Gastroesophageal sphincter (tissue), 4 donors: ENCODE measurements around the gene MFN1. TPM values are rescaled to one million over a fixed set of nuclear protein-coding genes. Genes with fewer than 3 reads are reported as not detected.
A peak's percentile ranks its signal among the peaks of the same experiment; 100 is the strongest.

Experiments
- ATAC-seq: fragments of 150-250 bp; one replicate; pipeline ENCODE4 v1.9.1; 2016; ENCODE audit warnings: mild to moderate bottlenecking, moderate library complexity
- H3K27ac ChIP-seq, 4 donors: fragments of 200-600 bp; sonication (generic) in 3 of 4; 1 replicate in 3 of 4; 2 replicates in 1 of 4; pipeline ENCODE4 v1.5.1; 2016 to 2019
- H3K27me3 ChIP-seq: fragments of 200-600 bp; sonication (generic); one replicate; pipeline ENCODE4 v1.5.1; 2019
- H3K36me3 ChIP-seq, 2 donors: fragments of 200-600 bp; sonication (generic); one replicate each; pipeline ENCODE4 v1.5.1; 2019; ENCODE audit warnings: control low read depth in 1 of 2
- H3K4me1 ChIP-seq, 3 donors: fragments of 200-600 bp; sonication (generic); 1 replicate in 2 of 3; 2 replicates in 1 of 3; pipeline ENCODE4 v1.5.1; 2016 to 2019; ENCODE audit warnings: control low read depth in 2 of 3
- H3K4me3 ChIP-seq, 2 donors: fragments of 200-600 bp; sonication (generic); one replicate each; pipeline ENCODE4 v1.5.1; 2019; ENCODE audit warnings: mild to moderate bottlenecking in 1 of 2, moderate library complexity in 1 of 2
- H3K9me3 ChIP-seq, 3 donors: fragments of 200-600 bp; sonication (generic); one replicate each; pipeline ENCODE4 v1.5.1; 2017 to 2019; ENCODE audit warnings: control low read depth in 2 of 3
- EP300 ChIP-seq: sonication (generic); formaldehyde crosslinking; IDR thresholded peaks from one replicate; pipeline ENCODE4 v1.6.1; 2017; ENCODE audit warnings: antibody characterized with exemption, mild to moderate bottlenecking
- POLR2A ChIP-seq, 2 donors: fragments of 450-650 bp; IDR thresholded peaks; one replicate each; pipeline ENCODE4 v1.6.1; 2017; ENCODE audit warnings: antibody characterized with exemption in 2 of 2, mild to moderate bottlenecking in 2 of 2, moderate library complexity in 1 of 2
- POLR2AphosphoS5 ChIP-seq: sonication (generic); formaldehyde crosslinking; IDR thresholded peaks from one replicate; pipeline ENCODE4 v1.6.1; 2017; ENCODE audit warnings: antibody characterized with exemption
- WGBS, 2 donors: methylation state at CpG; one replicate each; pipeline ENCODE4 v1.1.5; 2018; ENCODE audit warnings: low coverage in 1 of 2; 5-methylcytosine and 5-hydroxymethylcytosine counted together
- total RNA-seq, 4 donors: library from RNA; depleted of rRNA; stranded (reverse); fragments of >200 nt; gene quantifications; one replicate each; pipeline ENCODE4 v1.1.0, GENCODE V29; 2016
- TF ChIP-seq, protein P1 (sequence below), 4 experiments: fragments of 200-600 bp in 2 of 4; fragments of 450-650 bp in 2 of 4; sonication (generic) in 1 of 4; IDR thresholded peaks; one replicate each; pipeline ENCODE4 v1.5.1; 2017 to 2019; ENCODE audit warnings: antibody characterized with exemption in 4 of 4, mild to moderate bottlenecking in 2 of 4, moderate library complexity in 2 of 4

Gene MFN1
- total RNA-seq, 4 donors from 2014 or later = 42.5 to 56.0 (median 45.5) TPM

- Histone ChIP-seq H3K4me1 (peaks cover 0 to 14% (median 4%) of the 10 kb centered on the region in 3 donors), H3K4me3 (no peak overlapping the region), H3K36me3 (peaks cover 0 to 50% of the 10 kb centered on the region in 2 donors), H3K27me3 (no peaks in the 10 kb centered on the region), H3K27ac (peak overlapping the region in 3 of 4 donors; percentile 5 to 44 (median 19)), H3K9me3 (no peaks in the 10 kb centered on the region)
- no peak for ATAC-seq
- TF ChIP-seq EP300 (no peak), POLR2AphosphoS5 (no peak), POLR2A (IDR thresholded peaks at IDR 0.05) (no peak)
- TF ChIP-seq, protein P1, sequence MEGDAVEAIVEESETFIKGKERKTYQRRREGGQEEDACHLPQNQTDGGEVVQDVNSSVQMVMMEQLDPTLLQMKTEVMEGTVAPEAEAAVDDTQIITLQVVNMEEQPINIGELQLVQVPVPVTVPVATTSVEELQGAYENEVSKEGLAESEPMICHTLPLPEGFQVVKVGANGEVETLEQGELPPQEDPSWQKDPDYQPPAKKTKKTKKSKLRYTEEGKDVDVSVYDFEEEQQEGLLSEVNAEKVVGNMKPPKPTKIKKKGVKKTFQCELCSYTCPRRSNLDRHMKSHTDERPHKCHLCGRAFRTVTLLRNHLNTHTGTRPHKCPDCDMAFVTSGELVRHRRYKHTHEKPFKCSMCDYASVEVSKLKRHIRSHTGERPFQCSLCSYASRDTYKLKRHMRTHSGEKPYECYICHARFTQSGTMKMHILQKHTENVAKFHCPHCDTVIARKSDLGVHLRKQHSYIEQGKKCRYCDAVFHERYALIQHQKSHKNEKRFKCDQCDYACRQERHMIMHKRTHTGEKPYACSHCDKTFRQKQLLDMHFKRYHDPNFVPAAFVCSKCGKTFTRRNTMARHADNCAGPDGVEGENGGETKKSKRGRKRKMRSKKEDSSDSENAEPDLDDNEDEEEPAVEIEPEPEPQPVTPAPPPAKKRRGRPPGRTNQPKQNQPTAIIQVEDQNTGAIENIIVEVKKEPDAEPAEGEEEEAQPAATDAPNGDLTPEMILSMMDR (IDR thresholded peaks at IDR 0.05) = no peak
- 75 to 83% methylated on average over 1 of the region's 1 CpG for WGBS, 2 donors
These were observed 44.4 kb downstream of the MFN1 start for GRCh38 chr3:179391906-179392305.

- H3K27me3 ChIP-seq = no peaks in the 10 kb centered on the region
- no peak overlapping the region for H3K27ac ChIP-seq
- TF ChIP-seq, protein P1 (IDR thresholded peaks at IDR 0.05) = no peak
- TF ChIP-seq POLR2AphosphoS5 (no peak), POLR2A (IDR thresholded peaks at IDR 0.05) (no peak), EP300 (no peak)
- H3K4me3 ChIP-seq = no peak overlapping the region
- peaks cover 0 to 19% (median 0%) of the 10 kb centered on the region in 3 donors for H3K4me1 ChIP-seq
- peaks cover 0 to 77% of the 10 kb centered on the region in 2 donors for H3K36me3 ChIP-seq
- no peaks in the 10 kb centered on the region for H3K9me3 ChIP-seq
- WGBS, 2 donors = 71 to 76% methylated on average over 2 of the region's 2 CpGs
- ATAC-seq = no peak
These were observed 51.2 kb downstream of the MFN1 start for GRCh38 chr3:179398574-179399231.

GRCh38 chr3:179401561-179401960 lies 54.1 kb downstream of the MFN1 start:
- ATAC-seq = no peak
- H3K9me3 ChIP-seq = no peaks in the 10 kb centered on the region
- H3K27me3 ChIP-seq = no peaks in the 10 kb centered on the region
- H3K36me3 ChIP-seq = peaks cover 0 to 75% of the 10 kb centered on the region in 2 donors
- no peak for TF ChIP-seq EP300
- no peak overlapping the region for H3K27ac ChIP-seq
- H3K4me3 ChIP-seq = no peak overlapping the region
- H3K4me1 ChIP-seq = peaks cover 0 to 25% (median 0%) of the 10 kb centered on the region in 3 donors
- 64 to 70% methylated on average over 3 of the region's 3 CpGs for WGBS, 2 donors

DNA sequence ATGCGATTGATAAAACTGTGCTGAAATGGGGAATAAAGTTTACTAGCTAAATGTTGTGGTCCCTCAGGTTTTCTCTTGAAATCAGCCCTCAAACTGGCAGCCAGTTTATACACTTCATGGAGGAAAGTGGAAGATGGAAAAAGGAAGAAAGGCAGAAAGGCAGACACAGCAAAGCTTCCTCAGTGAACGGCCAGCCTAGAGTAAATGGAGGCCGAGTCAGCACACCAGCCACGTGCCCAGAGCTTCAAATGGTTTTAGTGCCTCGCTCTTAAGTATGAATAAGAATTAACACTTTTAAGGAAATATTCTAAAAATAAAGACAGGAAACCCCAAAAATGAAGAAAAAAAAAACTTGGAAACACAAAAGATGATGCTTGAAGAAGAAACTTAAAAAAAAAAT lies 55.5 kb downstream of the MFN1 start:
- no peak overlapping the region for H3K27ac ChIP-seq
- WGBS, 2 donors = 77% methylated on average over 5 of the region's 5 CpGs; no CpG with 5 or more reads in 1 of the 2 donors
- ATAC-seq = no peak
- H3K36me3 ChIP-seq = peaks cover 0 to 77% of the 10 kb centered on the region in 2 donors
- no peaks in the 10 kb centered on the region for H3K9me3 ChIP-seq
- H3K4me3 ChIP-seq = no peak overlapping the region
- H3K27me3 ChIP-seq = no peaks in the 10 kb centered on the region
- peaks cover 0 to 25% (median 0%) of the 10 kb centered on the region in 3 donors for H3K4me1 ChIP-seq
- TF ChIP-seq, protein P1 (IDR thresholded peaks at IDR 0.05) = no peak
- no peak for TF ChIP-seq POLR2A (IDR thresholded peaks at IDR 0.05)
- TF ChIP-seq POLR2AphosphoS5 = no peak

- H3K4me1 ChIP-seq = peaks cover 0 to 17% (median 0%) of the 10 kb centered on the region in 3 donors
- H3K27ac ChIP-seq = peak overlapping the region in 1 of 4 donors; percentile 20
- ATAC-seq = no peak
- no peaks in the 10 kb centered on the region for H3K27me3 ChIP-seq
- WGBS, 2 donors = 94 to 100% methylated on average over 2 of the region's 2 CpGs
- TF ChIP-seq, protein P1 (IDR thresholded peaks at IDR 0.05) = no peak
- TF ChIP-seq POLR2A (IDR thresholded peaks at IDR 0.05) (no peak), POLR2AphosphoS5 (no peak), EP300 (no peak)
- H3K4me3 ChIP-seq = no peak overlapping the region
- no peaks in the 10 kb centered on the region for H3K9me3 ChIP-seq
- peaks cover 0 to 79% of the 10 kb centered on the region in 2 donors for H3K36me3 ChIP-seq
These were observed 56.8 kb downstream of the MFN1 start for GRCh38 chr3:179404307-179404706.
